Right lobe of liver (tissue), 4 donors: ENCODE measurements around the gene INHBC.

Source experiments
- POLR2A ChIP-seq: fragments of 450-650 bp; IDR thresholded peaks from one replicate; pipeline ENCODE4 v1.6.1; 2017; ENCODE audit warnings: antibody characterized with exemption, mild to moderate bottlenecking
- TF ChIP-seq, protein P1 (sequence below), 4 donors: fragments of 200-600 bp in 3 of 4; fragments of 450-650 bp in 1 of 4; IDR thresholded peaks; one replicate each; pipeline versions ENCODE4 v1.5.1 to v1.8.0; 2016 to 2022; ENCODE audit warnings: antibody characterized with exemption in 4 of 4, mild to moderate bottlenecking in 2 of 4
- donor health status: DM: no; HTN: no; CAD: no.
- donor health status: DM: no; HTN: no; CAD: no.
- donor health status: DM: no; HTN: yes; CAD: no.

DNA sequence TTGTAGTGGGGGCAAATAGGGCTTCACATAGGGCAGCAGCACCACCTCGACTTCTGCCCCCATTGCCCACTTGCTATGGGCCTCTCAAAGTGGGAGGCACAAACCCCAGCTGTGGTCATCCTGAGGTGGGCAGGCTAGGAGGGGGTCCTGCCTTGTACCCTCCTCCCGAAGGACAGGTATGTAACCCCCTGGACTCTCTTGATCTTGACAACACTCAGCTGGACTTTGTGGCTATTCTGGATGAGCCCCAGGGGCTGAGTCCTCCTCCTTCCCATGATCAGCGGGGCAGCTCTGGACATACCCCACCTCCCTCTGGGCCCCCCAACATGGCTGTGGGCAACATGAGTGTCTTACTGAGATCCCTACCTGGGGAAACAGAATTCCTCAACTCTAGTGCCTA lies 37.1 kb downstream of the INHBC start:
- TF ChIP-seq, protein P1, sequence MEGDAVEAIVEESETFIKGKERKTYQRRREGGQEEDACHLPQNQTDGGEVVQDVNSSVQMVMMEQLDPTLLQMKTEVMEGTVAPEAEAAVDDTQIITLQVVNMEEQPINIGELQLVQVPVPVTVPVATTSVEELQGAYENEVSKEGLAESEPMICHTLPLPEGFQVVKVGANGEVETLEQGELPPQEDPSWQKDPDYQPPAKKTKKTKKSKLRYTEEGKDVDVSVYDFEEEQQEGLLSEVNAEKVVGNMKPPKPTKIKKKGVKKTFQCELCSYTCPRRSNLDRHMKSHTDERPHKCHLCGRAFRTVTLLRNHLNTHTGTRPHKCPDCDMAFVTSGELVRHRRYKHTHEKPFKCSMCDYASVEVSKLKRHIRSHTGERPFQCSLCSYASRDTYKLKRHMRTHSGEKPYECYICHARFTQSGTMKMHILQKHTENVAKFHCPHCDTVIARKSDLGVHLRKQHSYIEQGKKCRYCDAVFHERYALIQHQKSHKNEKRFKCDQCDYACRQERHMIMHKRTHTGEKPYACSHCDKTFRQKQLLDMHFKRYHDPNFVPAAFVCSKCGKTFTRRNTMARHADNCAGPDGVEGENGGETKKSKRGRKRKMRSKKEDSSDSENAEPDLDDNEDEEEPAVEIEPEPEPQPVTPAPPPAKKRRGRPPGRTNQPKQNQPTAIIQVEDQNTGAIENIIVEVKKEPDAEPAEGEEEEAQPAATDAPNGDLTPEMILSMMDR (IDR thresholded peaks at IDR 0.05) = no peak
- TF ChIP-seq POLR2A = no peak
